Gastrocnemius medialis (tissue), 4 donors: Measurements from ENCODE around the gene GALNT9. TPM values are rescaled to one million over a fixed set of nuclear protein-coding genes. Genes with fewer than 3 reads are reported as not detected.

Experiments used
- ATAC-seq, 2 donors: fragments of 150-250 bp; one replicate each; pipeline ENCODE4 v1.9.1; 2016
- DNase-seq, 2 donors: peaks; one replicate each; pipeline ENCODE4 v3.0.0-alpha.2; 2019
- H3K27ac ChIP-seq, 4 donors: fragments of 200-600 bp; sonication (generic); 1 replicate in 1 of 4; 2 replicates in 3 of 4; pipeline ENCODE4 v1.5.1; 2016 to 2018; ENCODE audit warnings: mild to moderate bottlenecking in 2 of 4, moderate library complexity in 1 of 4
- H3K27me3 ChIP-seq, 3 donors: fragments of 200-600 bp; sonication (generic) in 2 of 3; 1 replicate in 1 of 3; 2 replicates in 2 of 3; pipeline versions ENCODE4 v1.5.1 to v1.6.0; 2016 to 2019; ENCODE audit warnings: mild to moderate bottlenecking in 1 of 3, moderate library complexity in 1 of 3
- H3K36me3 ChIP-seq, 2 donors: fragments of 200-600 bp; sonication (generic) in 1 of 2; one replicate each; pipeline ENCODE4 v1.5.1; 2017 to 2018
- H3K4me1 ChIP-seq, 2 donors: fragments of 200-600 bp; sonication (generic) in 1 of 2; one replicate each; pipeline ENCODE4 v1.5.1; 2016 to 2017; ENCODE audit warnings: mild to moderate bottlenecking in 2 of 2
- H3K4me3 ChIP-seq, 4 donors: fragments of 200-600 bp; sonication (generic) in 3 of 4; 1 replicate in 1 of 4; 2 replicates in 3 of 4; pipeline ENCODE4 v1.5.1; 2016 to 2019; ENCODE audit warnings: mild to moderate bottlenecking in 2 of 4
- H3K9me3 ChIP-seq, 3 donors: fragments of 200-600 bp; sonication (generic) in 2 of 3; 1 replicate in 1 of 3; 2 replicates in 2 of 3; pipeline ENCODE4 v1.5.1; 2016 to 2019
- POLR2A ChIP-seq, 2 donors: fragments of 450-650 bp; IDR thresholded peaks; one replicate each; pipeline ENCODE4 v1.6.1; 2017; ENCODE audit warnings: antibody characterized with exemption in 2 of 2, mild to moderate bottlenecking in 2 of 2, moderate library complexity in 2 of 2
- in situ Hi-C, 4 donors: fragments of 200-750 bp; cut with MboI; loops; one replicate each; pipeline versions ENCODE4 v1.15.0 to v1.8.0; 2017; ENCODE audit warnings: low sequenced_read_pairs in 4 of 4
- intact Hi-C: fragments of 100-400 bp; cut with DNase I; formaldehyde crosslinking; loops from one replicate; pipeline ENCODE4 v1.15.1; 2023; ENCODE audit warnings: low total_unique reads
- total RNA-seq, 4 donors: library from RNA; depleted of rRNA; stranded (reverse); fragments of >200 nt; gene quantifications; one replicate each; pipeline versions ENCODE4 v1.1.0 to v1.2.3, GENCODE V29; 2016
- TF ChIP-seq, protein P1 (sequence below), 5 experiments: fragments of 450-650 bp in 3 of 5; fragments of 200-600 bp in 2 of 5; sonication (generic) in 2 of 5; IDR thresholded peaks in 4 of 5; conservative IDR thresholded peaks in 1 of 5; 1 replicate in 4 of 5; 2 replicates in 1 of 5; pipeline ENCODE4 v1.5.1; 2016 to 2019; ENCODE audit warnings: antibody characterized with exemption in 5 of 5, mild to moderate bottlenecking in 3 of 5, moderate library complexity in 3 of 5

GALNT9 gene
- total RNA-seq, 4 donors from 2014 or later = not detected

DNA sequence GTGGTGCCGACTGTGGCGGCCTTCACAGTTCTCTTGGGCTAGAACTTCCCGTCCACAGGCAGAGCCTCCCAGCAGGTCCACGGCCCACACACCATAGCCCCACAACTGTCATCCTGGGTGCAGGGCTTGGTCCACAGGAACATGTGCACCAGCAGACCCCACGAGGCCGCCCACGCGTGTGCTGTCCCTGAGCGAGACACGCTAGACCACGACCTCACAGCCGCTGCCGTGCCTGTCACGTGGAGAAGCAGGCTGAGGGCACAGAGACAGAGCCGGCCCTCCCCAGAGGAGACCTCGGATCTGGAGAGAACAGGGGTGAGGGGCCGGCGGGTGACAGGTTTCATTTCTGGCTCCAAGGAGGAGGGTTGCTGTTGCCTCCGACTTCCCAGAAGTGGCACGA lies 8.9 kb upstream of the GALNT9 start:
- in situ Hi-C loops = no loop called here
- DNase-seq (no peak), ATAC-seq (no peak)
- intact Hi-C loops = no loop called here
- H3K4me1 ChIP-seq = no peaks in the 10 kb centered on the region
- H3K27ac ChIP-seq = no peak overlapping the region
- TF ChIP-seq POLR2A (IDR thresholded peaks at IDR 0.05) = no peak
- TF ChIP-seq, protein P1, sequence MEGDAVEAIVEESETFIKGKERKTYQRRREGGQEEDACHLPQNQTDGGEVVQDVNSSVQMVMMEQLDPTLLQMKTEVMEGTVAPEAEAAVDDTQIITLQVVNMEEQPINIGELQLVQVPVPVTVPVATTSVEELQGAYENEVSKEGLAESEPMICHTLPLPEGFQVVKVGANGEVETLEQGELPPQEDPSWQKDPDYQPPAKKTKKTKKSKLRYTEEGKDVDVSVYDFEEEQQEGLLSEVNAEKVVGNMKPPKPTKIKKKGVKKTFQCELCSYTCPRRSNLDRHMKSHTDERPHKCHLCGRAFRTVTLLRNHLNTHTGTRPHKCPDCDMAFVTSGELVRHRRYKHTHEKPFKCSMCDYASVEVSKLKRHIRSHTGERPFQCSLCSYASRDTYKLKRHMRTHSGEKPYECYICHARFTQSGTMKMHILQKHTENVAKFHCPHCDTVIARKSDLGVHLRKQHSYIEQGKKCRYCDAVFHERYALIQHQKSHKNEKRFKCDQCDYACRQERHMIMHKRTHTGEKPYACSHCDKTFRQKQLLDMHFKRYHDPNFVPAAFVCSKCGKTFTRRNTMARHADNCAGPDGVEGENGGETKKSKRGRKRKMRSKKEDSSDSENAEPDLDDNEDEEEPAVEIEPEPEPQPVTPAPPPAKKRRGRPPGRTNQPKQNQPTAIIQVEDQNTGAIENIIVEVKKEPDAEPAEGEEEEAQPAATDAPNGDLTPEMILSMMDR (IDR thresholded peaks at IDR 0.05 in 4 of 5, conservative IDR thresholded peaks at IDR 0.05 in 1 of 5) = no peak
- no peaks in the 10 kb centered on the region for H3K9me3 ChIP-seq
- no peak overlapping the region for H3K4me3 ChIP-seq
- peaks cover 6 to 28% (median 14%) of the 10 kb centered on the region in 3 donors for H3K27me3 ChIP-seq
- H3K36me3 ChIP-seq = no peaks in the 10 kb centered on the region

DNA sequence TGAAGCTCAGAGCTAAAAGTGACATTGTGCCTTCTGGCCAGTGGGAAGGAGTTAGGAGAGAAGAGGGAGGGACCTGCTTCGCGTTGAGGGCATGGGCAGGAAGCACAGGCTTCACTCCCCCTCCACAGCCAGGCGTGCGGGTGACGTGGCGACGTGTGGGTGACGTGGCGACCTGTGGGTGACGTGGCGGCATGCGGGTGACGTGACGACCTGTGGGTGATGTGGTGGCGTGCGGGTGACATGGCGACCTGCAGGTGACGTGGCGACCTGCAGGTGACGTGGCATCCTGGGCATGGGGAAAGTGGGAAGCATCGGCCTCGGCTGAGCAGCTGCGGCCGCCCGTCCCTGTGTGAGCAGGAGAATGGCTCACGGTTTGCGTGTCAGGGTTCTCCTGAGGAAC lies 8.2 kb upstream of the GALNT9 start:
- no peak overlapping the region for H3K27ac ChIP-seq
- no peak overlapping the region for H3K4me3 ChIP-seq
- H3K27me3 ChIP-seq = peaks cover 6 to 28% (median 16%) of the 10 kb centered on the region in 3 donors
- TF ChIP-seq POLR2A (IDR thresholded peaks at IDR 0.05) = no peak
- TF ChIP-seq, protein P1 (IDR thresholded peaks at IDR 0.05 in 4 of 5, conservative IDR thresholded peaks at IDR 0.05 in 1 of 5) = no peak
- intact Hi-C loops (no loop called here), in situ Hi-C loops (no loop called here)
- no peaks in the 10 kb centered on the region for H3K4me1 ChIP-seq
- ATAC-seq (no peak), DNase-seq (no peak)
- no peaks in the 10 kb centered on the region for H3K9me3 ChIP-seq
- H3K36me3 ChIP-seq = no peaks in the 10 kb centered on the region

DNA sequence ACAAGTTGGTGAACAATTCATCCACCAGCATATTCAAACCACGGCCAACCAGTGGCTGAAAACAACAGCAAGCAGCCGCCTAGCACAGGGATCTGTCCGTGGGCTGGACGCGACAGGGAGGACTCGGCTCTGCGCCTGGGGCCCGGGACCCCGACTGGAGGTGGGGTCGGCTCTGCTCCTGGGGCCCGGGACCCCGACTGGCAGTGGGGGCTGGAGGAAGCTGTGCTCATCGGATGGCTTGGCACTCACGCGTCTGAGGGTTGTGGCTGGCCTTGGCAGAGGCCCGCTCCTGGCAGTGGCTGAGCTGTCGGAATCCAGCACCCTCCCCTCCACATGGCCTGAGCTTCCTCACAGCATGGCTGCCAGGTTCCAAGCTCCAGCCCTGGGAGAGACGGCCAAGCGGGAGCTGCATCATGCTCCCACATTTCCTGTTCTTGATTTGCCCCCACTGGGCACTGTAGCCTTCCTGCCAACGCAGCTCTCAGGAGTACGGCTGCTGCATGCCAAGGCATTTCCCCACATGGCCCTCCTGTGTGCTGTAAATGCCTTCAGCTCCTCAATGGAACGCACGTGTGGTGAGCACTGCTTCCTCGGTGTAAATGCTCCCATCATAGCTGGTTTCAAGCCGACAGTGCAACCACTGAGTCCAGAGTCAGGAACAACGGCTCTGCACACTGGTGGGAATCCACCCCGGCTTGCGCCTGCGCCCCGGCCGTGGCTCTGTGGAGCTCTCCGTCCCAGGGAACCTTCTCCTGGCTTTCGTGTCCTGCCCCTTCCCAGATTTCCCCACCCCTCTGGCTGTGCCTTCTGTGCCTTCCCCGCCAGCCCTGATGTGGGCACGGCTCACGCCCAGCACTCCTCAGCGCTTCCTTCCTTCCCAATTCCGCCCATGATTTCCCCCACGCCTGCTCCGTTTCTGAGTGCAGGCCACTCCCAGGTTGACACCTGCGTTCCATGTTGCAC lies 7.3 kb upstream of the GALNT9 start:
- H3K36me3 ChIP-seq = no peaks in the 10 kb centered on the region
- H3K27me3 ChIP-seq = peaks cover 9 to 36% (median 20%) of the 10 kb centered on the region in 3 donors
- in situ Hi-C loops = no loop called here
- no peak overlapping the region for H3K27ac ChIP-seq
- no peaks in the 10 kb centered on the region for H3K4me1 ChIP-seq
- DNase-seq (no peak), ATAC-seq (no peak)
- TF ChIP-seq, protein P1 (IDR thresholded peaks at IDR 0.05 in 4 of 5, conservative IDR thresholded peaks at IDR 0.05 in 1 of 5) = no peak
- H3K4me3 ChIP-seq = no peak overlapping the region
- H3K9me3 ChIP-seq = no peaks in the 10 kb centered on the region
- intact Hi-C loops = no loop called here

DNA sequence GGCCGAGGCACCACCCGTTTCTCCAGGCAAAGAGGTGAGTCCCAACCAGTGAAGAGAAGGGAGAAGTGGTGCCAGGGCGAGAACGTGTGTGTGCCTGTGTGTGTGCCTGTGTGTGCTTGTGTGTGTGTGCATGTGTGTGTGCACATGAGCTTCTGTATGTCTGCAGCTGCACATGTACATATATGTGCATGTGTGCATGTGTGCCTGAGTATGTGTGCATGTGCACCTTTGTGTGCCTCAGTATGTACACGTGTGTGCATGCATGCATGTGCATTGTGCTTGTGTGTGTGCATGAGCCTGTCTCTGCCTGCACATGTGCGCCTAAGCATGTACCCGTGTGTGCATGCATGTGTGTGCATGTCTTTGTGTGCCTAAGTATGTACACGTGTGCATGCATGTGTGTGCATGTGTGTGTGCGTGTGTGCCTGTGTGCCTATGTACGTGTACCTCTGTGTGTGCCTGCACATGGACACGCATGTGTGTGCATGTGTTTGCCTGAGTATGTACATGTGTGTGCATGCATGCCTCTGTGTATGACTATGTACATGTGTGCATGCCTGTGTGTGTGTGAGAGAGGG lies 5.9 kb upstream of the GALNT9 start:
- no peaks in the 10 kb centered on the region for H3K4me1 ChIP-seq
- DNase-seq (no peak), ATAC-seq (no peak)
- intact Hi-C loops (no loop called here), in situ Hi-C loops (no loop called here)
- H3K27me3 ChIP-seq = peaks cover 23 to 43% (median 35%) of the 10 kb centered on the region in 3 donors
- no peaks in the 10 kb centered on the region for H3K9me3 ChIP-seq
- H3K27ac ChIP-seq = no peak overlapping the region
- no peaks in the 10 kb centered on the region for H3K36me3 ChIP-seq
- no peak overlapping the region for H3K4me3 ChIP-seq
- TF ChIP-seq, protein P1 (IDR thresholded peaks at IDR 0.05 in 4 of 5, conservative IDR thresholded peaks at IDR 0.05 in 1 of 5) = no peak
- no peak for TF ChIP-seq POLR2A (IDR thresholded peaks at IDR 0.05)
